ENCODE results near the gene TTF2. TPM values are rescaled to one million over a fixed set of nuclear protein-coding genes. Genes with fewer than 3 reads are reported as not detected.
"Not testable (repeated sequence)": the region's sequence is repeated elsewhere in the genome, so short reads cannot be mapped to it uniquely, and the experiment has no call there.

TTF2 gene
- total and polyA plus RNA-seq, 5 experiments from 2014 or later: 10.8 to 31.0 (median 13.4) TPM

DNA sequence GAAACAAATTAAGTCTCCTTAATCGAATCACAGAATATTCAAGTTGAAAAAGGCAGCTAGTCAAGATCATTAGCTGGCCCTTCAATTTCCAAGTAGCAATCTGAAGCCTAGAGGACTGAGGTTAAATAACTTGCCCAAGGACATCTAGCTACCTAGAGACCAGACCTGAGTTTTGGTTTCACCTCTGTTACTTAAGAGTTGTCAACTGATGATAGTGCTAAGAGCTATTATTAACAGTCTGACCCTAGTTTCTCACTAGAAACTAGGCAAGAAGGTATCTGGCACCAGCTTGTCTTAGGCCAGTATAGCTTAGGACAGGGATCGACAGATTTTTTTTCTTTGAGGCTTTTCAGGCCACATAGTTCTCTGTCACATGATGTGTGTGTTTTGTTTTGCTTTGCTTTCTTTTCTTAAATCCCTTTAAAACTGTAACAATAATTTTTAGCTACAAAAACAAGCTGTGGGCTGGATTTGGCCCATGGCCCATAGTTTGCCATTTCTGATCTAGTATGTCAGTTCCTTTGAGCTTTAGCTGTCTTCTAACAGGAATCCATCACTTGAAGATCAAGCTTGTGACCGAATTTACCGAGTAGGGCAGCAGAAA lies 38.3 kb downstream of the TTF2 start:
- Mint-ChIP-seq H3K4me3 (no peak overlapping the region), H3K9me3 (no peaks in the 10 kb centered on the region), H3K4me1 (peaks cover 0 to 7% (median under 1%) of the 10 kb centered on the region in 4 donors), H3K27ac (no peak overlapping the region), H3K27me3 (no peaks in the 10 kb centered on the region), H3K36me3 (peaks cover 14 to 84% (median 57%) of the 10 kb centered on the region in 3 donors)
- ATAC-seq (no peak), DNase-seq (no peak)
- POLR2A ChIA-PET: no interaction called here

DNA sequence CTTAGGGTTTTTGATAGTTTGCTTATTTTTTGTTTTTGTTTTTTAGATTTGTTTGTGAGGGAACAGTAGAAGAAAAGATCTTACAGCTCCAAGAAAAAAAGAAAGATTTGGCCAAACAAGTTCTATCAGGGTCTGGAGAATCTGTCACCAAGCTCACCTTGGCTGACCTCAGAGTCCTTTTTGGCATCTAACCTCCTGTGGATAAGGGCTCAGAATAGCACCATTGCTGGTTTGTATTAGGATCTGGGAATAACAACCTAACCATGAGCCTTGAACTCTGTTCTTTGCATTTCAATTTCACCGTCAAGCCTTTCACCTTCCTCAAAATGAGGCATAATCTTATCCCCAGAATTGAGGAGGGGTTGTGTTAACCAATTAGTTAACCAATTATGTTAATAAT lies 41.2 kb downstream of the TTF2 start:
- no peak for ATAC-seq
- no peak overlapping the region for H3K4me3 Mint-ChIP-seq
- H3K9me3 Mint-ChIP-seq: no peaks in the 10 kb centered on the region
- no peak for DNase-seq
- POLR2A ChIA-PET: no interaction called here
- peaks cover 14 to 69% (median 55%) of the 10 kb centered on the region in 3 donors for H3K36me3 Mint-ChIP-seq
- no peak overlapping the region for H3K27ac Mint-ChIP-seq
- H3K4me1 Mint-ChIP-seq: peaks cover 0 to 1% (median 0%) of the 10 kb centered on the region in 4 donors
- H3K27me3 Mint-ChIP-seq: peaks cover 0 to 2% (median 0%) of the 10 kb centered on the region in 5 donors

DNA sequence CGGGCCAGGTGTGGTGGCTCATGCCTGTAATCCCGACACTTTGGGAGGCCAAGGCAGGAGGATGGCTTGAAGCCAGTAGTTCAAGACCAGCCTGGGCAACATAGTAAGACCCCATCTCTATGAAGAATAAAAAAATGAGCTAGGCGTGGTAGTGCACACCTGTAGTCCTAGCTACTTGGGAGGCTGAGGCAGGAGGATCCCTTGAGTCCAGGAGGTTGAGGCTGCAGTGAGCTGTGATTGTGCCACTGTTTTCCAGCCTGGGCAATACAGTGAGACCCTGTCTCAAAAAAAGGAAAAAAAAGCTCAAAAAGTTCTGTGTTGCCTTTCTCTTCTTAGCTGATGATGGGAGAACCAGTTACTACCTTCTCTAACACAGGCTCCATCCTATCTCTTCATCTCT lies 41.7 kb downstream of the TTF2 start:
- H3K27me3 Mint-ChIP-seq, H3K27ac Mint-ChIP-seq, H3K4me3 Mint-ChIP-seq, POLR2A ChIA-PET, H3K4me1 Mint-ChIP-seq, DNase-seq, ATAC-seq, H3K9me3 Mint-ChIP-seq: not testable (repeated sequence)
- peaks cover 10 to 64% (median 55%) of the 10 kb centered on the region in 3 donors for H3K36me3 Mint-ChIP-seq

DNA sequence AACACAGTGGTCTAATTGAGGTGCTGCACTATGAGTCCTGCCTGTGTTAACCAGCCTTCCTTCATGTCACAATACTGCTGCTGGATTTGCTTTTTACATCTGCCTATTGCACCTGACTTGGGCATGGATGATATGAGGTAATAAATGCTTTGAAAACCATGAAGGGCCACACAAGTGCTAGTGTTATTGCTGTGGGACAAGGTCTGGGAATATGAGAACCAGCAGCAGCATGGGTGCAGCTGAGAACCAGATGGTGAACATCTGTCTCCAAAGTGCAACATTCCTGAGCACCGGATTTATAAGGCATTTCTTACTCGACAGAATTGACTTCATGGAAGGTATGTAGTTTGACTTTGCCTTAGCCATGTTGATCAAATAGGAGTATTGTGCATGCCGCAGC lies 44.9 kb downstream of the TTF2 start:
- H3K27ac Mint-ChIP-seq: no peak overlapping the region
- H3K4me3 Mint-ChIP-seq: no peak overlapping the region
- peaks cover 0 to 2% (median 0%) of the 10 kb centered on the region in 9 donors for H3K9me3 Mint-ChIP-seq
- H3K27me3 Mint-ChIP-seq: peaks cover 0 to 4% (median 0%) of the 10 kb centered on the region in 5 donors
- ATAC-seq (no peak), DNase-seq (no peak)
- peaks cover 0 to 3% (median 0%) of the 10 kb centered on the region in 4 donors for H3K4me1 Mint-ChIP-seq
- POLR2A ChIA-PET: no interaction called here
- peaks cover 6 to 37% (median 35%) of the 10 kb centered on the region in 3 donors for H3K36me3 Mint-ChIP-seq

DNA sequence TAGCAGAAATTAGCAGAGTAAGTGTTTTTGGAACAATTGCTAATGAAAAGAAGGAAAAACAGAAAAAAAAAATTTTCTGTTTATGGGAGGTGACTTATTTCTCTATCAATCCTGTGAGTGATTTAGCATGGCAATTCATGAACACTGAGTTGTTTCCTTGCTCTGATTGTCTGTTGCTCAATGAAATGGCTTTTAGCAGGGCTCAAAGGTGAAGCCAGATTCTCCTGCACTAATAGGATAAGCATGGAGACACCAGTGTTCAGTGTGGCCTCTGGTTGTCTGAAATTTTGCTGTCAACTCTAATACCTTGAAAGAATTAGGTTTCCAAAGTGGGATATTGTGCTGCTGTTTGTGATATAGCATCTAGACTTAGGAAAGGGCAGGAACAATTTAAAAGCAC lies 45.6 kb downstream of the TTF2 start:
- peaks cover 0 to 30% (median 28%) of the 10 kb centered on the region in 3 donors for H3K36me3 Mint-ChIP-seq
- H3K27ac Mint-ChIP-seq: no peak overlapping the region
- POLR2A ChIA-PET: no interaction called here
- peaks cover 0 to 4% (median 0%) of the 10 kb centered on the region in 5 donors for H3K27me3 Mint-ChIP-seq
- H3K9me3 Mint-ChIP-seq: peaks cover 0 to 2% (median 0%) of the 10 kb centered on the region in 9 donors
- ATAC-seq (no peak), DNase-seq (no peak)
- peaks cover 0 to 2% (median 0%) of the 10 kb centered on the region in 4 donors for H3K4me1 Mint-ChIP-seq
- H3K4me3 Mint-ChIP-seq: no peak overlapping the region

DNA sequence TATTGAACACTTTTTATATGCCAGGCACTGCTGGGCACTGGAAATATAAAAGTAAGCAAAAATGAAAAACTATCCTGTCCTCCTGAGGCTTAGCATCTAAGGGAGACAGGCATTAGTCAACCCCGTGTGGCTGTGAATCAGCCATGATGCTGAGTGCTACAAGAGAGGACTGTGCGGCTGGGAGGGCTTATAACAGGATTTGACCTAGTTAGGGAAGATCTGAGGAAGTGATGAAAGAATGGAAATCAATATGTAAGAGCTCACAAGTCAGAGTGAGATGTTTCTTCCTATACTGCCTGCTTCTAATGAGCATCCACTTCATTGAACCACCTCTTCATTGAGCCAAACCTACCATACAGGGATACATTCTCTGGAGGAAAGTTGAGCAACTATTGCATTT lies 46.4 kb downstream of the TTF2 start:
- Mint-ChIP-seq H3K36me3 (peaks cover 0 to 24% (median 20%) of the 10 kb centered on the region in 3 donors), H3K4me1 (peaks cover 0 to 2% (median 0%) of the 10 kb centered on the region in 4 donors), H3K4me3 (no peak overlapping the region), H3K9me3 (peaks cover 0 to 2% (median 0%) of the 10 kb centered on the region in 9 donors), H3K27ac (no peak overlapping the region), H3K27me3 (peaks cover 0 to 4% (median 0%) of the 10 kb centered on the region in 5 donors)
- POLR2A ChIA-PET: no interaction called here
- no peak for DNase-seq
- no peak for ATAC-seq

DNA sequence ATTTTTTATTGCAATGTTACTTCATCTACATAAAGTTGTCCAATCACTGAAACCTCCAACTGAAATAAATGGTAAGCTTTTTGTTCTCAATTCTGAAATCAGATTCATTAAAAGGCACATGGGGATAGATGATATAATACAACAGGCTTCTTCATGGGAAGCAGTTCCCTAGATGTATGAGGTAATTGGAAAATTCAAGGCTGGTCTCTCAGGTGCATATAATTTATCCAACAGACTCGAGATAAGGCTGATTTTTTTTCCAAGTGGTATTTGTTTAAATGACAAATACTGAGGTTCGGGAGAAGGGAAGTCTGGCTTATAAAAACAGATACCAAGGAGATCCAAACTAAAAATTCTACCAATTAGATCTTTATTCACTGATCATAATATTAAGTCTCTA lies 47.2 kb downstream of the TTF2 start:
- peaks cover 0 to 18% (median 17%) of the 10 kb centered on the region in 3 donors for H3K36me3 Mint-ChIP-seq
- POLR2A ChIA-PET: no interaction called here

DNA sequence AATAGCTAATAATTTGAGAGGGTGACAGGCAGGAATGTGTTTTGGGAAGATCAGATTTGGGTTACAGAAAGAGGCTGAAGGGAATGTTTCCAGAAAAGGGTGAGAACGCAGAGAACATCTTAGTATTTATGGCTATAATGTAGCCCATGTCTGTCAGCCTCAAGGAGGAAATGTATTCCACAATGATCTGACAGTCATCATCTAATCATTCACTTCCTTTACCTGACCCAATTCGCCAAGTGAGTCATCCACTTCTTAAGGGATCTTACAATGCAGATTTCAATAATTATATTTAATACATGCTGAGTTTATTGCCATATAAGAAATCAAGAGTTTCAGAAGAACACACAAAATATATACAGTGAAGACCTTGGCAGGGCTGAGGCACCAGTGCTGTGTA lies 50.6 kb downstream of the TTF2 start:
- Mint-ChIP-seq H3K27me3 (peaks cover 0 to 4% (median 0%) of the 10 kb centered on the region in 5 donors), H3K36me3 (no peaks in the 10 kb centered on the region), H3K9me3 (peaks cover 0 to 2% (median 0%) of the 10 kb centered on the region in 9 donors), H3K27ac (no peak overlapping the region), H3K4me1 (peaks cover 0 to 6% (median 1%) of the 10 kb centered on the region in 4 donors), H3K4me3 (no peak overlapping the region)
- no peak for ATAC-seq
- DNase-seq: no peak
- POLR2A ChIA-PET: no interaction called here

More for the DNA sequence above, 47.2 kb downstream of the TTF2 start:
- ATAC-seq (no peak), DNase-seq (no peak)
- Mint-ChIP-seq H3K27ac (no peak overlapping the region), H3K27me3 (peaks cover 0 to 4% (median 0%) of the 10 kb centered on the region in 5 donors), H3K4me1 (peaks cover 0 to 2% (median 0%) of the 10 kb centered on the region in 4 donors), H3K9me3 (peaks cover 0 to 2% (median 0%) of the 10 kb centered on the region in 9 donors), H3K4me3 (no peak overlapping the region)

DNA sequence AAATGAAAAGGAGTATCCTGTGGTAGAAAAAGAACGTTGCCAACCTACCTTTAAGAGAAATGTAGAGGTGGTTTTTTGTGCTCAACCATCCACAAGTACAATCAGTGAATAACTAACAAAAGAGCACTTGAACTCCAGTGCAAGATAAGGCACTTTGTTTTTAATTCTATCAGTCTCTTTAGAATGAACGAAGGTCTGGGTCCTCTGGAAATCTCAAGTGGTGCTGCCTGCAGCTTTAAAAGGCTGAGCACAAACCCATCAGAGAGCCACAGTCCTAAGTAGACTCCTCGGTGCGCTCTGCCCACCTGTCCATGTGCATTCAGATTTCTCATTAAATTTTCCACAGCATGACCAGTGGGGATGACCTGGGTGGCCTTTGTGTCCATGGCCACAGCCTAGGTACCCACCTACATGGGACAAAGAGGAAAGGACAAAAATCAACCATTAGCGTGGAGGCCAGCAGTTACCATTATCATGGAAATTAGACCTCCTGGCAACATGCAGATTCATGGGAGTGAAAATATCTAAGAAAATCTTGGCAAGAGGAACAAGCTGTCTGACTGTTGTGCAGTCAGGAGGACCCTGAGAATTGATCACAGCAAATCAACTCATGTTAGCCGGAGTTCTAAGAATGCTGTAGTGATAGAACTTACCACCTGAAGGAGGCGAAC lies 52.1 kb downstream of the TTF2 start:
- POLR2A ChIA-PET: no interaction called here

DNA sequence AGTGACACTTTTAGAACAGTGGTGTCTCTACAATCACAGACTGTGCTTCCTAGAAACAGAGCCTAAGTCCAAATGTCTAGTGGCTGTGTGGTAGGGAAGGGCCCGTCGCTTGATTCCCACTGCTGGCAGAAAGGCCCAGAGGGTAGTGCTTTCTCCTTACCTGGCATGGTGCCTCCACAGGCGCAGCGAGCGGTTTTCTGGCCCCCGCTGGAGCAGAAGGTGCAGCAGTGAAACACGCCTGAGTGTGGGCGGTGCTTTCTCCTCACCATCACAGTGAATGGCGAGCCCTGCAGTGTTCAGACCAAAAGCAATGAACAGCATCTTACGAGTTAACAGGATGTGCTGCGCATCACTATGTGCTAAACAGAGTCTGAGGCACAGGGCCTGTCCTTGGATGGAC lies 53.1 kb downstream of the TTF2 start:
- peaks cover 0 to 6% (median 1%) of the 10 kb centered on the region in 4 donors for H3K4me1 Mint-ChIP-seq
- POLR2A ChIA-PET: no interaction called here
- H3K27ac Mint-ChIP-seq: no peak overlapping the region
- peaks cover 2 to 19% (median 4%) of the 10 kb centered on the region in 5 donors for H3K27me3 Mint-ChIP-seq
- DNase-seq (no peak), ATAC-seq (no peak)
- H3K36me3 Mint-ChIP-seq: no peaks in the 10 kb centered on the region
- H3K4me3 Mint-ChIP-seq: no peak overlapping the region
- no peaks in the 10 kb centered on the region for H3K9me3 Mint-ChIP-seq

More for the DNA sequence above, 52.1 kb downstream of the TTF2 start:
- DNase-seq: no peak
- H3K27ac Mint-ChIP-seq: no peak overlapping the region
- no peak for ATAC-seq
- H3K4me1 Mint-ChIP-seq: peaks cover 0 to 6% (median 2%) of the 10 kb centered on the region in 4 donors
- peaks cover 0 to 9% (median 2%) of the 10 kb centered on the region in 5 donors for H3K27me3 Mint-ChIP-seq
- H3K4me3 Mint-ChIP-seq: no peak overlapping the region
- H3K36me3 Mint-ChIP-seq: no peaks in the 10 kb centered on the region
- H3K9me3 Mint-ChIP-seq: peaks cover 0 to 2% (median 0%) of the 10 kb centered on the region in 9 donors

DNA sequence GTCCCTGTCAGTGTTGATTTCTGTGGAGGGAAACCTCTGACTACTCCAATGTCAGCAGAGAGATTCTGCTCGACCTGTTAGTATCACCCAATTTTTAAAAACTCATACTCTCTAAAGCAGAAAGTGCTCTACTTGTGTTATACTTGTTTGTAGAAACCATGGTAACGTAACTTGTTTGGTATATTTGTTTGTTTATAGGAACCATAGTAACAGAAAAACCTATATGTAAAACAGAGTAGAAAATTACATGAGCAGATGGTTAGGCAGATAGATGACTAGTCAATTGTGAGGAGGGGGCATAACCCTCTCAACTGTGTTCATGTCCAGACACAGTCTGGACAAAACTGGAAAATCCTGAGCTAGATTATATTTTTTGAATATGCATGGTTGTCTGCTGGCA lies 54.8 kb downstream of the TTF2 start:
- DNase-seq (no peak), ATAC-seq (no peak)
- Mint-ChIP-seq H3K36me3 (no peaks in the 10 kb centered on the region), H3K27me3 (peaks cover 2 to 20% (median 7%) of the 10 kb centered on the region in 5 donors), H3K27ac (no peak overlapping the region), H3K4me3 (no peak overlapping the region), H3K9me3 (no peaks in the 10 kb centered on the region), H3K4me1 (peaks cover 0 to 6% (median 1%) of the 10 kb centered on the region in 4 donors)
- POLR2A ChIA-PET: no interaction called here

DNA sequence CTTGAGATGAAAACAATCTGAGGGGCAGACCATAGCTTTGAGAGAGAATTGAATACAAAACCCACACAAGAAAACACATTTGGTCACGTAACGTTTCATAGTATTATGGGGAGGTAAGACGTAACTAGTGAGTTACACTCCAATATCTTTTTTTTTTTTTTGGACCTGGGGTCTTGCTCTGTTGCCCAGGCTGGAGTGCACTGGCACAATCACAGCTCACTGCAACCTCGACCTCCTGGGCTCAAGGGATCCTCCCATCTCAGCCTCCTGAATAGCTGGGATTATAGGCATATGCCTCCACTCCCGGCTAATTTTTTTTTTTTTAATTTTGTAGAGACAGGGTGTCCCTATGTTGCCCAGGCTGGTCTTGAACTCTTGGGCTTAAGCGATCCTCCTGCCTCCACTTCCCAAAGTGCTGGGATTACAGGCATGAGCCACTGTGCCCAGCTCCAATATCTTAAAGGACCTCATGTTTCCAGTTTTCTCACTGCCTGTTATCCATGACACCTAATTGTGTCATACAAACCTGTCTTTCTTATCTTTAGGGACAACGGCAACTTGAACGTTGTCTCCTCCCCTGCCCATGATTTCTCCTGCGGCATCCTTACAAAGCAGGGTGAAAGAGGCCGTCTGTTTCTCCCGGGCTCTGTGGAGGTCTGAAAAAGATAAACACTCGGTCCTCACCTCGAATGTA lies 56.1 kb downstream of the TTF2 start:
- H3K4me3 Mint-ChIP-seq: no peak overlapping the region
- DNase-seq (no peak), ATAC-seq (no peak)
- POLR2A ChIA-PET: no interaction called here
- peaks cover 2 to 20% (median 10%) of the 10 kb centered on the region in 5 donors for H3K27me3 Mint-ChIP-seq
- H3K27ac Mint-ChIP-seq: no peak overlapping the region
- no peaks in the 10 kb centered on the region for H3K36me3 Mint-ChIP-seq
- peaks cover 0 to 8% (median 2%) of the 10 kb centered on the region in 4 donors for H3K4me1 Mint-ChIP-seq
- H3K9me3 Mint-ChIP-seq: no peaks in the 10 kb centered on the region

DNA sequence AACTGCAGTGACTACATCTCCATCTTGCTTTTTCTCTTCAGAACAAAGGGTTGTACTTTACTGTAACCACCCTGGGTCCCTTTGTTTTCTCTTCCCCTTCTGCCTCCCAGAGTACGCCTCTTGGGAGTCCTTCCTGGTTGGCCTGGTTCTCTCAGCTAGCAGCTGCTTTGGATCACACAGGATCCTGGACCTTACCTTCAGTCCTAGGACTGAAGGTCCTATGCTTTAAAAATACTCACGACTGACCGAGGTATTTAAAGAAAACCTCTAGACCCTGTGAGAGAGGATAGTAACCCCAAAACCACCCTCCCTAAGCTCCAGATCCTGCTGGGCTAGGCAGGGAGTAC lies 56.6 kb downstream of the TTF2 start:
- POLR2A ChIA-PET: no interaction called here
- ATAC-seq: no peak

More for the DNA sequence above, 56.6 kb downstream of the TTF2 start:
- no peak overlapping the region for H3K4me3 Mint-ChIP-seq
- peaks cover 0 to 9% (median 3%) of the 10 kb centered on the region in 4 donors for H3K4me1 Mint-ChIP-seq
- DNase-seq: no peak
- no peaks in the 10 kb centered on the region for H3K9me3 Mint-ChIP-seq
- H3K27ac Mint-ChIP-seq: no peak overlapping the region
- peaks cover 2 to 20% (median 10%) of the 10 kb centered on the region in 5 donors for H3K27me3 Mint-ChIP-seq
- no peaks in the 10 kb centered on the region for H3K36me3 Mint-ChIP-seq
